GM18511 (cell line): ENCODE measurements around the gene ZNF415.
"Not testable (repeated sequence)": the region's sequence is repeated elsewhere in the genome, so short reads cannot be mapped to it uniquely, and the experiment has no call there.

Source experiments
- ATAC-seq: cut with Tn5 transposase; IDR thresholded peaks from one replicate; pipeline ENCODE4 v1.9.1; 2021; ENCODE audit warnings: mild to moderate bottlenecking, moderate library complexity; ENCODE audit not compliant: unreplicated experiment

Gene ZNF415

GRCh38 chr19:53132141-53132991, at the start of gene ZNF415:
ZNF415 (minus strand) TSS chr19:53132910; CDS start chr19:53122676, 10,234 bp downstream.
- ATAC-seq: no peak

DNA sequence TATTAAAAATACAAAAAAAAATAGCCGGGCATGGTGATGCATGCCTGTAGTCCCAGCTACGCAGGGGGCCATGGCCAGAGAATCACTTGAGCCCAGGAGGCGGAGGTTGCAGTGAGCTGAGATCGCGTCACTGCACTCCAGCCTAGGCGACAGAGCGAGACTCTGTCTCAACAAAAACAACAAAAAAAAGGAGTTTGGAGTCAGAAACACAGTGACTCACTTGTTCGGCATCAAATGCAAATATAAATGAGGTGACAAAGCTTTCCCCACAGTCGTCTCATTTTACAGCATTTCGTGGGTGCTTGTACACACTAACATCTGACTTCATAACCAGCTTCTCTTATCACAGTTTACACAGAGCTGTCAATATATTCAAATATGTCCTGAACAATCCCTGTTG, 49.5 kb upstream of the ZNF415 start:
- ATAC-seq: no peak

DNA sequence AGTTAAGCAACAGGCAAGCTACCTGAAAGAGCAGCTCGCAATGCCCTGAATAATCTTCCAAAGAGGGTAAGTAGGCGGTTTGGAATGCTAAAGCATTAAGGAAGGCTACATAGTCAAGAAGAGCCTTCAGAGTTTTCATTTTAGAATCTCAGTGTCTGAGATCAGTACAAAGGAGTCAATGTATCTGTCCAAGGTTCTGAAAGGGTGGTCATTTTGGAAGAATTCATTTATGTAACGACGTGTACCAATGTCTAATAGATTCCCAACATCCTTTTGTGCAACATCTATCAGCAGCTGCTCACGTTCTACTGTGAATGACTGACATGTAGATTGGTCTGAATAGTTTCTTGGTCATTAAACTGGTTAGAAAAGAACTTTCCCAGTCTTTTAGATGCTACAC, 45.3 kb upstream of the ZNF415 start:
- ATAC-seq: no peak

DNA sequence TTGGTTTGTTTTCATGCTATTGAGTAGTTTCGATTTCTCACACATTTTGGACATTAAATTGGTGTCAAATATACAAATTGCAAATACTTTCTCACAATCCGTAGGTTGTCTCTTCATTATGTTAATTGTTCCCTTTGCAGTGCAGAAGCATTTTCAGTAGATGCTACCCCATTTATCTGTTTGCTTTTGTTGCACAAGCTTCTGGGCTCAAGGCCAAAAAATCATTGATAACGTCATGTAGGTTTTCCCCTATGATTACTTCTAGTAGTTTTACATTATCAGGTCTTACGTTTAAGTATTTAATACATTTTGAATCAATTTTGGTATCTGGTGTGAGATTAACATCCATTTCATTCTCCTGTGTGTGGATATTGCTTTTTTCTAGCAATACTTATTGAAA, 40.2 kb upstream of the ZNF415 start:
- no peak for ATAC-seq

- no peak for ATAC-seq
Observed at GRCh38 chr19:53165691-53166091, 33.0 kb upstream of the ZNF415 start.

- ATAC-seq: no peak
Observed at GRCh38 chr19:53161123-53161522, 28.4 kb upstream of the ZNF415 start.

- no peak for ATAC-seq
Observed at GRCh38 chr19:53160350-53160749, 27.6 kb upstream of the ZNF415 start.

DNA sequence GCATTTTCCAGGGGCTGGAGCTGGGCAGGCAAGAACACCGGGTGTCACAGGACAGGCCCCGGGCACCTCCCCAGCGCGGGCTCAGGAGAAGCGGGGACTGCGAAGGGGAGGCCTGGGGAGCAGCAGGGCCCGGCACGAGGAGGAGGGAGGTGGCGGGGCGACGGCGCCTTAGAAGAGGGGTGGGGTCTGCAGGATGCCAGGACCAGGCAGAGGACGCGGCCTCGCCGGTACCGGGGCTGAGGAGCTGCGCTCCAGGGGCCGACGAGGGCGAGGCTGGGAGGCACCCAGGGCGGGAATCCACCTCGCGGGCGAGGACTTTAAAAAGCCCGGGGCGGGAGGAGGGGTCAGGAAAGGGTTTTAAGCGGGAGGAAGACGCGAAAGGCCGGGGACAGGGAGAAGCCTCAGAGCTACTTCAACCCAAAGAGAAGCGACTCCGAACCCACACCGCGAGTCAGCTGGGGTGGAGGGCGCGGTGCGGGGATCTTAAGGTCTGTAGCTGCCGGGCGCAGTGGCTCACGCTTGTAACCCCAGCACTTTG, 25.5 kb upstream of the ZNF415 start:
- no peak for ATAC-seq

- ATAC-seq: no peak
Observed at GRCh38 chr19:53157626-53158025, 24.9 kb upstream of the ZNF415 start.

DNA sequence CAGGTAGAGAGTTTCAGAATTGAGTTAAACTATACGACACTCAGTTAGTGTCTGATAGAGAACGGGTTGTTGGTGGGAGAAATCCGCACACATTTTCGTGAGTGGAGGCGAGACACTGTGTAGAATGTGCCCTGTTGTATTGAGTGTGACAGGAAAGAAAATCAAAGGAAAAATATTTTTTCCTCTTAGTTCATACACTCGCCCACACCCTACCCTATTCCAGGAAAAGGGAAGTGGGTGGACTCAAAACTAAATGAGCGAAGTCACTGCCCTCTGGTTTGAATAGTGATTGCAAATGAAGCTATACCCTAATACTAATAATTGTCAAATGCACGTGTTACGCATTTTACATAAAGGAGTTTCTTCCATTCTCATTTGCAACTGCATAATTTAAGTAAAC, 24.1 kb upstream of the ZNF415 start:
- no peak for ATAC-seq

- ATAC-seq: no peak
Observed at GRCh38 chr19:53147645-53148044, 14.9 kb upstream of the ZNF415 start.

DNA sequence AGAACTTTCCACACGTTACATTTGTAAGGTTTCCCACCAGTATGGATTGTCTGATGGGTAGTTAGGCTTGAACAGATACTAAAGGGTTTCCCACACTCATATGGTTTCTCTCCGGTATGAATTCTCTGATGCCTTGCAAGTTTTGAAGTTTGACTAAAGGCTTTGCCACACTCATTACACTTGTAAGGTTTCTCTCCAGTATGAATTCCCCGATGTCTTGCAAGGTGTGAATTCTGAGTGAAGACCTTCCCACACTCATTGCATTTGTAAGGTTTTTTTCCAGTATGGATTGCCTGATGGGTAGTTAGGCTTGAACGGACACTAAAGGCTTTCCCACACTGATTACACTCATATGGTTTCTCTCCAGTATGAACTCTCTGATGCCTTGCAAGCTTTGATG, 7.6 kb upstream of the ZNF415 start:
- no peak for ATAC-seq

- ATAC-seq: no peak
Observed at GRCh38 chr19:53136432-53136831, 3.7 kb upstream of the ZNF415 start.

GRCh38 chr19:53131727-53132126, 983 bp downstream of the ZNF415 start:
- ATAC-seq: no peak

DNA sequence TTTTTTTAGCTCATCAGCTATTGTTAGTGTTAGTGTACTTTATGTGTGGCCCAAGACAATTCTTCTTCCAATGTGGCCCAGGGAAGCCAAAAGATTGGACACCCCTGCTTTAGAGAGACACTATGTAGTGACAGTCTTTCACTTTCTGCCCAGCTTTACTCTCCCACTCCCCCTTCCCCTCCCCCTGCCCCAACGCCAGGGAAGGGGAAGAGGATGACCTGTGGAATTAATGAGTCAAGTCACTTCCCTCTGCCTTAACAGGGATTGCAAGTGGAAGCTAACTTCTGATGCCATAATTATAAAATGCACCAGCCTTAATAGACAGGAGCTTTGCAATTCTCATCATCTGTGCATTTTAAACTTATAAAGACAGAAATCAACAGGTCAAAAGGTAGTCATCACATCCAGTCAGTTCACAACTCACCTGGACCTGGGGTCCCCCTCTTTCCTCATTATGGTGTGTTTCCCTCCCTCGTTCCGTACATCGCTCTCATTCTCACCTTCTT, 1.6 kb downstream of the ZNF415 start:
- ATAC-seq: no peak

DNA sequence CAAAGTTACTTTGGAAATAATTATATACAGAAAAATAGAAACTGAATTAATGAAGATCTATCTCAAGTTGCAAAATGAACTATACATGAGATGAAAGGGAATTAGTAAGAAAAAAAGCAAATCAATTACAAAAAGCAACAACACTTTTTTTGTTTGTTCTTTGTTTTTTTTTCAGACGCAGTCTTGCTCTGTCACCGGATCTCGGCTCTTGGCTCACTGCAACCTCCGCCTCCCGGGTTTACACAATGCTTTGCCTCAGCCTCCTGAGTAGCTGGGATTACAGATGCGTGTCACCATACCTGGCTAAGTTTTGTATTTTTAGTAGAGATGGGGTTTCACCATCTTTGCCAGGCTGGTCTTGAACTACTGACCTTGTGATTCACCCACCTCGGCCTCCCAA, 2.2 kb downstream of the ZNF415 start:
- no peak for ATAC-seq

DNA sequence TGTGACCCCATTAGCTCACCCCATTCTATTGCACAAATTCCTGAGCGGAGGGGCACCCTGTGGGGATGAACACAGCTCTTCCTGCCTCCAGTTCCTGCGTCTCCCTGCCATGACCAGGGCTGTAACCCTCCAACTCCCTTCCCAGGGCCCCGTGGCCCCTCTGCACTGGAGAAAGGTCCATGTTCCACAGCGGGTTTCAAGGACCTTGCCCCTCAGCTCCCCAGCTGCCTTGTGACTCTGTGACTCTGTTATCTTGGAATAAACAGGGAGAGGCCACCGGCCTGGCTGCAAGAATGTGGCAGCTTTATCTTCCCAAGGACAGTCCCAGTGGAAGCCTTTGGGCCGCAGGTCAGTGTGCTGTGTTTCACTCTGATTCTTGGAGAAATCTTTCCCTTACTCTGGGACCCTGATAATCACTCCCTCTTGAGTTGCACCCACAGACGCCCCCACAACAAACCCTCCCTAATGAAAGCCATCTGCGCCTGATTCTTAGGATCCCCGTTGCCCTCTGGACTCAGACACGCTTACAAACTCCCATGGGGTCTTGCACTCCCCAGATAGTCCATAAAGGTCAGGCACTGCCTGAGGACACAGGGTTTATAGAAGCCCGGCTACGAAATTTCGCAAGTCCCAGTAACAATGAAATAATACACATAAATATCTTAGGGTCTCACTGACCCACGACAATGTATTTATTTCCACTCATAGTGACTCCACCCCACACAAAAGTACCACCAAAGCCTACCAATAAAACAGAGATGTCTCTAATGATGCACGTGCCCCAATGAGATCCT, 5.8 kb downstream of the ZNF415 start:
- not testable (repeated sequence) for ATAC-seq

DNA sequence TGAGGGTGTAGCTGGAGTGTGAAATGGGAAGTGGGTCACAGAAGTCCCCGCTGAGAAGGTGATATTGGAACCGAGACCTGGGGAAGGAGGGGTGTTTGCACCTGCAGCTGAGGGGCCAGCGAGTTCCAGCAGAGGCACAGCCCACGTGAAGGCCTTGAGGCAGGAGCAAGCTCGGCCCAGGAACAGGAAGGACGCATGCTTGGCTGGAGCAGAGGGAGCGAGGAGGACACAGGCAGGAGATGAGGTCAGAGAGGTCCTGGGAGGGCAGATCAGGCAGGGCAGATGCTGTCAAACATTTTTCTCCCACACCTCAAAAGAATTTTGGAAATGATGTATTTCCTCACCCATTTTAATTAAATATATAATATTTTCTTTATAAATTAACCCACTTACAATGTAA, 9.3 kb downstream of the ZNF415 start:
- ATAC-seq: no peak

DNA sequence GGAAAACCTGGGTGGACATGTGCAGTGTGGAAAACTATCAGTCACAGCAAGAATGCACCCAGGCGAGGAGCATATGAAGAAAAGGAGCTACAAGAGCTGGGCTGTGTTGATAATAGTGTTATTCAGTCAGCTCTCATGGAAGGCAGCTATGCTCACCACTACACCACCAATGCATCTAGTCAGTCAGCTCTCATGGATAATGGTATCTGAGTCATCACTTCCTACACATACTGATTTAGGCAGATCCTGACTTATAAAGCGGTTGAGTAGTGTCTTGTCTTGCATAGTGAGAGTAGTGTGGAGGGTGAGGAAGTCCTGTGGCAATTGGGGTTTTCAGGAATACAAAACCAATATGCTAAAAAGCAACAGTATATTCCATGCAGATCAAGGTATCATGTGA, 20.4 kb downstream of the ZNF415 start:
- no peak for ATAC-seq

- ATAC-seq: no peak
Observed at GRCh38 chr19:53109527-53109926, 23.2 kb downstream of the ZNF415 start.
